Peyer's patch (tissue), 4 donors: Measurements from ENCODE around the gene ZC3HAV1.

Experiments
- CTCF ChIP-seq, 6 experiments: fragments of 450-650 bp in 4 of 6; fragments of 200-600 bp in 2 of 6; sonication (generic) in 1 of 6; IDR thresholded peaks; one replicate each; pipeline ENCODE4 v1.5.1; 2017 to 2019; ENCODE audit warnings: antibody characterized with exemption in 6 of 6, mild to moderate bottlenecking in 3 of 6, moderate library complexity in 1 of 6
- POLR2A ChIP-seq, 2 donors: fragments of 450-650 bp; IDR thresholded peaks; one replicate each; pipeline ENCODE4 v1.5.1; 2017; ENCODE audit warnings: antibody characterized with exemption in 2 of 2, mild to moderate bottlenecking in 2 of 2, moderate library complexity in 2 of 2

GRCh38 chr7:139132887-139133286 lies 23.4 kb upstream of the ZC3HAV1 start:
- TF ChIP-seq CTCF (IDR thresholded peaks at IDR 0.05) (no peak), POLR2A (IDR thresholded peaks at IDR 0.05) (no peak)
